GM19372 (cell line): ENCODE results near the gene PDZD8.
"Not testable (repeated sequence)": the region's sequence is repeated elsewhere in the genome, so short reads cannot be mapped to it uniquely, and the experiment has no call there.

Experiments
- ATAC-seq: cut with Tn5 transposase; IDR thresholded peaks from one replicate; pipeline ENCODE4 v1.9.1; 2021; ENCODE audit warnings: mild to moderate bottlenecking, low read depth, moderate library complexity; ENCODE audit not compliant: unreplicated experiment

PDZD8 gene

GRCh38 chr10:117303451-117303850 lies 71.8 kb downstream of the PDZD8 start:
- ATAC-seq = not testable (repeated sequence)

- no peak for ATAC-seq
Measured at GRCh38 chr10:117300671-117301070, 74.6 kb downstream of the PDZD8 start.

- no peak for ATAC-seq
Measured at GRCh38 chr10:117299435-117299834, 75.8 kb downstream of the PDZD8 start.

GRCh38 chr10:117298219-117298618 lies 77.0 kb downstream of the PDZD8 start:
- ATAC-seq = no peak

- ATAC-seq = no peak
Measured at GRCh38 chr10:117294735-117295134, 80.5 kb downstream of the PDZD8 start.

GRCh38 chr10:117294039-117294645 lies 81.1 kb downstream of the PDZD8 start:
- ATAC-seq = no peak

GRCh38 chr10:117290872-117291271 lies 84.4 kb downstream of the PDZD8 start:
- not testable (repeated sequence) for ATAC-seq

DNA sequence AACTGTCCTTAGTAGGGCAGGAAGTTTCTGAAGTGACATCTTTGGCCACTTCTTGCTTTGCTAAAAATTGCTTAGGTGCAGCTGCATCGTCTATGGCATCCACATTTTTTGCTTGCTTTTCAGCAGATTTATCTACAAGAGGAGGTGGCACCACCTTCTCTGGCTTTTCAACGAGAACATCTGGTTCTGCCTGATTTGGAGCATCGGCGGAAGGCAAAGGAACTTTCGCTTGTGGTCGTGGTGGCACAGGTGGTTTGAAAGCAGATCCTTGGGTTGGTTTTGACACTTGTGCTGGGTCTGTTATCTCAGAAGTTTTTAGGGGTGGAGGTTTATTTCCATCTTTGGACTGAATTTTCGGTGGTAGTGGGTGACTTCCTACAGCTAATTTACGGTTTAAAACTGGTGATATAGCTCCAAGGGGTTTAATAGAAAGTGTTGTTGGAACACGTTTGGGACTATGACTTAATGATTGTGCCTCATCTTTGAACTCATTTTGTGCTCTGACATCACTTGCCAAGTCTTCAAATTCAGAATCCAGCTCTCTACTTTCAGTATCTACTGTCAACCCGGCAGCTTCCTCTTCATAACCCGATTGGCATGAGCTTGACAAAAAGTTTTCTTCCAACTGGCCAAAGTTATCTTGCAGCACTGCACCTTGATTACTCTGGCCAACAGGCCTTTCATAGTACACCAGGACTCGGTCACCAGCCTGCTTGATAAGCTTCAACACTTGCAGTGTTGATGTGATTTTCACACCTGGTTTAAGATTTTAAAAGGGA lies 90.3 kb downstream of the PDZD8 start:
- ATAC-seq = no peak

DNA sequence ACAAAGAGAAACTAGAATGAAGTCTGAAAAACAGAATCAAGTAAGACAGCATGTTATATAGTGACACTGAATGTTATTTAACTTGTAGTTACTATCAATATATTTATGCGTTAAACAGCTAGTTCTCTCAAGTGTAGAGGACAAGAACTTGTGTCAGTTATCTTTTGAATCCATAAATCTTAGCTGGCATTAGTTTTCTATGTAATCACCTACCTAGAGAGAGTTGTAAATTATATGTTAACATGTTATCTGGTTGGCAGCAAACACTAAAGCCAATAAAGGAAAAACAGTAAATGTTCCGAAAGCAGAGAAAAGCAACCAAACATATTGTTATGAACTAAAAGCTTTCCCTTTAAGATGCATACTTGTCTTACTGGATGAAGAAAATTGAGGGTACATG lies 97.6 kb downstream of the PDZD8 start:
- ATAC-seq = no peak

DNA sequence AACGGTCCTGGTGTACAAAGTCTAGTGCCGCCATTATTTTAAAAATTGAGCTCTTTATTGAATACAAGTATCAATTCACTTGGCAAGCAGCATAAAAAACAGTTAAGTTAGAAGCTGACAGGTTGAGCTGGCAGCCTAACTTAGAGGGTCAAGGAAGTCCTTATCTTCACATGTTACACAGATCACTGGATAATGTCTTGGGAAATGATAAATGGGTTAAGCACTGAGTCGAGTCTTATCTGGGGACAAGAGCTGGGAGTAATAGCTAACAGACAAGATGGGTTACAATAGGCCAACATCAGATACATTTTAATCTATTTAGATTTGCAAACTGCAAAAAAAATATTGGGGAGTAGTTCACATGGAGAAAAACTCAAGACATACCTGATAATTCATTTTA lies 100.1 kb downstream of the PDZD8 start:
- no peak for ATAC-seq

GRCh38 chr10:117274509-117274908 lies 100.7 kb downstream of the PDZD8 start:
- ATAC-seq = no peak

DNA sequence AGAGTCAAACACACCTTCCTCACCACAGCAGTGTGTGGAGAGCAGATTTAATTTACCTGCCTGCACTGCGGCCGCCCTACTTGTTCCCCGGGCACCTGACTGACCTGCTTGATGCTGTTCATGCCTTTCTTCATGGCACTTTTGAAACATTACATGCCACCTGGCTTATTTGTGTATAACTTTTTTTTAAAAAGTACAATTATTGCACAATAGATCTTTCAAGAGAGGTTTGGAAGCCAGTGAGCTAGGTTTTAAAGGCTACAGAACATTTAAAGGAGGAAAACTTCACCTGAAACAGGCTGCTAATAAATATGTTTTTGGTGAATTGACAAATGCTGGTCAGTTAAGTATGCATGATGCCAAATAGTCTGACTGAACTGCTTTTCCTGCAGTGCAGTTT lies 101.3 kb downstream of the PDZD8 start:
- no peak for ATAC-seq

GRCh38 chr10:117272195-117273076 lies 102.8 kb downstream of the PDZD8 start:
- ATAC-seq = no peak

GRCh38 chr10:117271427-117271826 lies 103.8 kb downstream of the PDZD8 start:
- ATAC-seq = no peak

- ATAC-seq = no peak
Measured at GRCh38 chr10:117268907-117269306, 106.3 kb downstream of the PDZD8 start.

DNA sequence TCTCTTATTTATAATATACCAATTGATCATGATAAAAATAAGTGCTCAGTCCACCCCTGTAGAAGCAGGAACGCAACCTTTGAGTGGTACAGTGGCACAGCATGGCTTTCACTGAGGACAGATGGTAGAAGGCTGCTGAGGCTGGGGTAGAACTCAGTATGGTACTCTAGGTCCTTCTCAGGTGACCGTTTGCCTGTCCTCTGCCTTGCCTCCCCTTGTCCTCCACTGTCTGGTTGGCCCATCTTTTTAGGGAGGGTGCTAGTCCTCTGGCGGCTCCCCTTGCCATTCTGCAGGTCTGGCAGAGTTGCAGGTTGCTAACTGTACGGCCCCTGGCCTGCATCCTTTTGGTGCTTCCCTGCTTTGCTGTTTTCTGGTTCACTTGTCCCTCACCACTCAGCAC lies 107.0 kb downstream of the PDZD8 start:
- ATAC-seq = no peak

DNA sequence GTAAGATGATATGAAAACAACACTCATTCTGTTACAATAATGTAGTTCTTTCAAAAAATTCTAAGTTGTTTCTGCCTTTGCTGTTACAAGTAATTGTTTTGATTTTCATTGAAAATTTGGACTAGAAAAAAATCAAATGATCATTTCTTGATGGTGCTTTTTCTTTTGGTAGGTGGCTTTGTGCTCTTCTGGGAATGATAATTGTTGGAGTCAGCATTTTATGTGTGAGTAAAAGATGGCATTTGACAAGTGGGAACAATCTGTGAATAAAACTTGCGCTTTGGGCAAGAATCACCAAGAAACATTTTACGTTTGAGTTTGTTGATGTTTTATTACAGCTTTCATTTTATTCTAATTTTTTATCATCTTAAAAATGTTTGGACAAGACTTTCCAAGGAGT lies 108.4 kb downstream of the PDZD8 start:
- no peak for ATAC-seq

- ATAC-seq = no peak
Measured at GRCh38 chr10:117266400-117266799, 108.8 kb downstream of the PDZD8 start.

DNA sequence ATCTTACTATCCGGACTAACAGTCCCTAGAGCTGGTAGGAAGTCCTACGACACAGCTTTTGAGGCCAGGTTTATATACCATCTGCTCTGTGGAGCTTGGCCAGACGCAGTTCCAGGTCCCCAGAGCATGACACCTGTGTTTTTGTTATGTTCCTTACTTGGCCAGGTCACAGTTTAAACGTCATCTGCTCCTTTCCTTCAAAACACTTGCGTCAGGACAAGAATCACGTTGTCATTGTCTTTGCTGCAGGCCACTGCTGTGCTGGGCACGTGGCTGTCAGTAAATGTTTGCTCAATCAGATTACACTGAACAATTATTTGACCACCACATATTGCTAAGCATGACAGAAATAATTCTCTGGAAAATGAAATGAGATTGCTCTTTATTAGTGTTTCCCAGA lies 110.5 kb downstream of the PDZD8 start:
- no peak for ATAC-seq

GRCh38 chr10:117262903-117263293 lies 112.3 kb downstream of the PDZD8 start:
- ATAC-seq = no peak

GRCh38 chr10:117262291-117262902 lies 112.8 kb downstream of the PDZD8 start:
- no peak for ATAC-seq
